ENCODE results near the gene CHAF1B.

The CHAF1B gene

DNA sequence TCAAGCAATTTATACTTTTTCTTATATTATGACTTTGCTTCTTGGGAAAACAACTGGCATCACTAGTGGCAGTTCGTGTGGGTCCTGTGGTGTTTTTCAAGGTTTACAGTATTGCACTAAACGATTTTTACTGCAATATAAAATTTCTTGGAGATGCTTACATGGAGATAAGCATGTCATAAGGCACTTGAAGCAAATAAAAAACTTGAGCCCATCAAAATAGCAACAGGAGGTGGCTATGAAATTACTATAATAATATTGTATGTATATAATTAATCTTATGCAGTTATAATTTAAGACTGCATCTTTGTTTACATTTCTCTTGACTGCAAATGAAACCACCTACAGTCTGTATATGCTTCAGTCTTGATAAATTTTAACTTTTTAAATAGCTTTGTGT, 29.3 kb upstream of the CHAF1B start:
- no peak for TF ChIP-seq EZH2 (IDR thresholded peaks at IDR 0.05; ENCODE audit: borderline replicate concordance, low read length)
- TF ChIP-seq, protein P1, sequence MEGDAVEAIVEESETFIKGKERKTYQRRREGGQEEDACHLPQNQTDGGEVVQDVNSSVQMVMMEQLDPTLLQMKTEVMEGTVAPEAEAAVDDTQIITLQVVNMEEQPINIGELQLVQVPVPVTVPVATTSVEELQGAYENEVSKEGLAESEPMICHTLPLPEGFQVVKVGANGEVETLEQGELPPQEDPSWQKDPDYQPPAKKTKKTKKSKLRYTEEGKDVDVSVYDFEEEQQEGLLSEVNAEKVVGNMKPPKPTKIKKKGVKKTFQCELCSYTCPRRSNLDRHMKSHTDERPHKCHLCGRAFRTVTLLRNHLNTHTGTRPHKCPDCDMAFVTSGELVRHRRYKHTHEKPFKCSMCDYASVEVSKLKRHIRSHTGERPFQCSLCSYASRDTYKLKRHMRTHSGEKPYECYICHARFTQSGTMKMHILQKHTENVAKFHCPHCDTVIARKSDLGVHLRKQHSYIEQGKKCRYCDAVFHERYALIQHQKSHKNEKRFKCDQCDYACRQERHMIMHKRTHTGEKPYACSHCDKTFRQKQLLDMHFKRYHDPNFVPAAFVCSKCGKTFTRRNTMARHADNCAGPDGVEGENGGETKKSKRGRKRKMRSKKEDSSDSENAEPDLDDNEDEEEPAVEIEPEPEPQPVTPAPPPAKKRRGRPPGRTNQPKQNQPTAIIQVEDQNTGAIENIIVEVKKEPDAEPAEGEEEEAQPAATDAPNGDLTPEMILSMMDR (IDR thresholded peaks at IDR 0.05; ENCODE audit: low read length) = no peak
- no peak overlapping the region for H3K9ac ChIP-seq (ENCODE audit: low read length)
- no peak overlapping the region for H3K4me3 ChIP-seq (ENCODE audit: low read depth, low read length, poor library complexity, severe bottlenecking)
- no peaks in the 10 kb centered on the region for H4K20me1 ChIP-seq (ENCODE audit: insufficient read depth, low read length)
- H3K27me3 ChIP-seq (ENCODE audit: insufficient read depth, low read length) = no peaks in the 10 kb centered on the region
- no peak overlapping the region for H3K27ac ChIP-seq (ENCODE audit: low read depth, low read length, poor library complexity, severe bottlenecking)
- H2AFZ ChIP-seq (ENCODE audit: low read length) = no peak overlapping the region
- no peaks in the 10 kb centered on the region for H3K4me1 ChIP-seq (ENCODE audit: insufficient read depth, low read length, severe bottlenecking)
- no peaks in the 10 kb centered on the region for H3K79me2 ChIP-seq (ENCODE audit: insufficient read depth, low read length)
- no peaks in the 10 kb centered on the region for H3F3A ChIP-seq (ENCODE audit: insufficient read depth, low read length)
- H3K9me2 ChIP-seq (ENCODE audit: low read depth, low read length) = no peaks in the 10 kb centered on the region
- peaks cover 88% of the 10 kb centered on the region for H3K36me3 ChIP-seq (ENCODE audit: insufficient read depth, low read length)
- H3K4me2 ChIP-seq (ENCODE audit: low read length) = no peak overlapping the region
- no peaks in the 10 kb centered on the region for H3K9me3 ChIP-seq (ENCODE audit: low read length)

GRCh38 chr21:36359185-36359584, 26.0 kb upstream of the CHAF1B start:
- H3K79me2 ChIP-seq (ENCODE audit: insufficient read depth, low read length) = no peaks in the 10 kb centered on the region
- no peak overlapping the region for H3K4me2 ChIP-seq (ENCODE audit: low read length)
- H3F3A ChIP-seq (ENCODE audit: insufficient read depth, low read length) = no peaks in the 10 kb centered on the region
- no peak overlapping the region for H3K9ac ChIP-seq (ENCODE audit: low read length)
- no peaks in the 10 kb centered on the region for H3K4me1 ChIP-seq (ENCODE audit: insufficient read depth, low read length, severe bottlenecking)
- no peak overlapping the region for H3K4me3 ChIP-seq (ENCODE audit: low read depth, low read length, poor library complexity, severe bottlenecking)
- H2AFZ ChIP-seq (ENCODE audit: low read length) = no peak overlapping the region
- no peaks in the 10 kb centered on the region for H3K27me3 ChIP-seq (ENCODE audit: insufficient read depth, low read length)
- no peak for TF ChIP-seq EZH2 (IDR thresholded peaks at IDR 0.05; ENCODE audit: borderline replicate concordance, low read length)
- TF ChIP-seq, protein P1 (IDR thresholded peaks at IDR 0.05; ENCODE audit: low read length) = no peak
- no peak overlapping the region for H3K27ac ChIP-seq (ENCODE audit: low read depth, low read length, poor library complexity, severe bottlenecking)
- peaks cover 91% of the 10 kb centered on the region for H3K36me3 ChIP-seq (ENCODE audit: insufficient read depth, low read length)
- H4K20me1 ChIP-seq (ENCODE audit: insufficient read depth, low read length) = no peaks in the 10 kb centered on the region
- H3K9me2 ChIP-seq (ENCODE audit: low read depth, low read length) = no peaks in the 10 kb centered on the region
- no peaks in the 10 kb centered on the region for H3K9me3 ChIP-seq (ENCODE audit: low read length)

GRCh38 chr21:36369064-36369685, 16.0 kb upstream of the CHAF1B start:
- Histone ChIP-seq H3K9ac (ENCODE audit: low read length) (no peak overlapping the region), H3K4me1 (ENCODE audit: insufficient read depth, low read length, severe bottlenecking) (no peaks in the 10 kb centered on the region), H3F3A (ENCODE audit: insufficient read depth, low read length) (no peaks in the 10 kb centered on the region), H3K9me3 (ENCODE audit: low read length) (no peaks in the 10 kb centered on the region), H2AFZ (ENCODE audit: low read length) (no peak overlapping the region), H3K9me2 (ENCODE audit: low read depth, low read length) (no peaks in the 10 kb centered on the region), H3K27me3 (ENCODE audit: insufficient read depth, low read length) (no peaks in the 10 kb centered on the region), H3K27ac (ENCODE audit: low read depth, low read length, poor library complexity, severe bottlenecking) (no peak overlapping the region), H3K36me3 (ENCODE audit: insufficient read depth, low read length) (peaks cover 95% of the 10 kb centered on the region), H3K79me2 (ENCODE audit: insufficient read depth, low read length) (no peaks in the 10 kb centered on the region), H4K20me1 (ENCODE audit: insufficient read depth, low read length) (no peaks in the 10 kb centered on the region), H3K4me3 (ENCODE audit: low read depth, low read length, poor library complexity, severe bottlenecking) (no peak overlapping the region), H3K4me2 (ENCODE audit: low read length) (no peak overlapping the region)
- TF ChIP-seq, protein P1 (IDR thresholded peaks at IDR 0.05; ENCODE audit: low read length) = no peak
- TF ChIP-seq EZH2 (IDR thresholded peaks at IDR 0.05; ENCODE audit: borderline replicate concordance, low read length) = no peak
